HEK293 (cell line): ENCODE measurements around the gene FAM118A.

Experiments used
- YY2 ChIP-seq: fragments of 450-650 bp; formaldehyde crosslinking; IDR thresholded peaks from 2 replicates; pipeline ENCODE4 v1.5.1; 2016; ENCODE audit warnings: missing biosample characterization, missing genetic modification characterization
- ZNF133 ChIP-seq: fragments of 450-650 bp; formaldehyde crosslinking; IDR thresholded peaks from 2 replicates; pipeline ENCODE4 v1.5.1; 2016; ENCODE audit warnings: missing biosample characterization, missing genetic modification characterization
- ZNF274 ChIP-seq, 2 experiments: fragments of 200-500 bp in 1 of 2; fragments of 450-650 bp in 1 of 2; sonication (Bioruptor generic) in 1 of 2; formaldehyde crosslinking in 1 of 2; IDR thresholded peaks; 2 replicates each; pipeline versions ENCODE4 v1.5.1 to v1.6.1; 2014 to 2016; ENCODE audit warnings: borderline replicate concordance in 1 of 2, inconsistent platforms in 1 of 2, low read length in 1 of 2, missing biosample characterization in 1 of 2, missing genetic modification characterization in 1 of 2
- TF ChIP-seq, protein P1 (sequence below): fragments of 450-650 bp; formaldehyde crosslinking; IDR thresholded peaks from 2 replicates; pipeline ENCODE4 v1.5.1; 2016; ENCODE audit warnings: missing biosample characterization, missing genetic modification characterization
- TF ChIP-seq, protein P2 (sequence below): sonication (generic); formaldehyde crosslinking; IDR thresholded peaks from 2 replicates; pipeline ENCODE4 v1.8.1; 2022; ENCODE audit warnings: mild to moderate bottlenecking, moderate library complexity, missing genetic modification reagents
- TF ChIP-seq, protein P3 (sequence below): fragments of 450-650 bp; formaldehyde crosslinking; IDR thresholded peaks from 2 replicates; pipeline ENCODE4 v1.5.1; 2016; ENCODE audit warnings: missing biosample characterization, missing genetic modification characterization

DNA sequence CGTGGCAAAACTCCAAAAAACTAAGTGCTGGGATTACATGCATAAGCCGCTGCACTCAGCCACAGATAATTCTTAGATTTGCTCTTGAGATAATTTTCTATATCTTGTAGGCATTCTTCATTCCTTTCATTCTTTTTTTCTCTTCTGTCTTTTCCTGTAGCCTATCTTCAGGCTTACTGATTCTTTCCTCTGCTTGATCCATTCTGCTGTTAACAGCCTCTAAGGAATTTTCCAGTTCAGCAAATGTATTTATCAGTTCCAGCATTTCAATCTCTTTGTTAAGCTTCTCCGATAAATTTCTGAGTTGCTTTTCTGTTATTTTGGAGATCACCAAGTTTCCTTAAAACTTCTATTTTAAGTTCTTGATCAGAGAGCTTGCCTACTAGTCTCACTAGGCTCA, 57.0 kb downstream of the FAM118A start:
- TF ChIP-seq, protein P1, sequence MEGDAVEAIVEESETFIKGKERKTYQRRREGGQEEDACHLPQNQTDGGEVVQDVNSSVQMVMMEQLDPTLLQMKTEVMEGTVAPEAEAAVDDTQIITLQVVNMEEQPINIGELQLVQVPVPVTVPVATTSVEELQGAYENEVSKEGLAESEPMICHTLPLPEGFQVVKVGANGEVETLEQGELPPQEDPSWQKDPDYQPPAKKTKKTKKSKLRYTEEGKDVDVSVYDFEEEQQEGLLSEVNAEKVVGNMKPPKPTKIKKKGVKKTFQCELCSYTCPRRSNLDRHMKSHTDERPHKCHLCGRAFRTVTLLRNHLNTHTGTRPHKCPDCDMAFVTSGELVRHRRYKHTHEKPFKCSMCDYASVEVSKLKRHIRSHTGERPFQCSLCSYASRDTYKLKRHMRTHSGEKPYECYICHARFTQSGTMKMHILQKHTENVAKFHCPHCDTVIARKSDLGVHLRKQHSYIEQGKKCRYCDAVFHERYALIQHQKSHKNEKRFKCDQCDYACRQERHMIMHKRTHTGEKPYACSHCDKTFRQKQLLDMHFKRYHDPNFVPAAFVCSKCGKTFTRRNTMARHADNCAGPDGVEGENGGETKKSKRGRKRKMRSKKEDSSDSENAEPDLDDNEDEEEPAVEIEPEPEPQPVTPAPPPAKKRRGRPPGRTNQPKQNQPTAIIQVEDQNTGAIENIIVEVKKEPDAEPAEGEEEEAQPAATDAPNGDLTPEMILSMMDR (tag by site-specific recombination) = no peak
- no peak for TF ChIP-seq ZNF133 (tag by site-specific recombination)
- no peak for TF ChIP-seq YY2 (tag by site-specific recombination)
- TF ChIP-seq ZNF274 (IDR thresholded peaks at IDR 0.05; ENCODE audit: low read length) = no peak
- no peak for TF ChIP-seq ZNF274 (tag by site-specific recombination; IDR thresholded peaks at IDR 0.05; ENCODE audit: borderline replicate concordance)
- TF ChIP-seq, protein P2, sequence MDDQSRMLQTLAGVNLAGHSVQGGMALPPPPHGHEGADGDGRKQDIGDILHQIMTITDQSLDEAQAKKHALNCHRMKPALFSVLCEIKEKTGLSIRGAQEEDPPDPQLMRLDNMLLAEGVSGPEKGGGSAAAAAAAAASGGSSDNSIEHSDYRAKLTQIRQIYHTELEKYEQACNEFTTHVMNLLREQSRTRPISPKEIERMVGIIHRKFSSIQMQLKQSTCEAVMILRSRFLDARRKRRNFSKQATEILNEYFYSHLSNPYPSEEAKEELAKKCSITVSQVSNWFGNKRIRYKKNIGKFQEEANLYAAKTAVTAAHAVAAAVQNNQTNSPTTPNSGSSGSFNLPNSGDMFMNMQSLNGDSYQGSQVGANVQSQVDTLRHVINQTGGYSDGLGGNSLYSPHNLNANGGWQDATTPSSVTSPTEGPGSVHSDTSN = no peak
- TF ChIP-seq, protein P3, sequence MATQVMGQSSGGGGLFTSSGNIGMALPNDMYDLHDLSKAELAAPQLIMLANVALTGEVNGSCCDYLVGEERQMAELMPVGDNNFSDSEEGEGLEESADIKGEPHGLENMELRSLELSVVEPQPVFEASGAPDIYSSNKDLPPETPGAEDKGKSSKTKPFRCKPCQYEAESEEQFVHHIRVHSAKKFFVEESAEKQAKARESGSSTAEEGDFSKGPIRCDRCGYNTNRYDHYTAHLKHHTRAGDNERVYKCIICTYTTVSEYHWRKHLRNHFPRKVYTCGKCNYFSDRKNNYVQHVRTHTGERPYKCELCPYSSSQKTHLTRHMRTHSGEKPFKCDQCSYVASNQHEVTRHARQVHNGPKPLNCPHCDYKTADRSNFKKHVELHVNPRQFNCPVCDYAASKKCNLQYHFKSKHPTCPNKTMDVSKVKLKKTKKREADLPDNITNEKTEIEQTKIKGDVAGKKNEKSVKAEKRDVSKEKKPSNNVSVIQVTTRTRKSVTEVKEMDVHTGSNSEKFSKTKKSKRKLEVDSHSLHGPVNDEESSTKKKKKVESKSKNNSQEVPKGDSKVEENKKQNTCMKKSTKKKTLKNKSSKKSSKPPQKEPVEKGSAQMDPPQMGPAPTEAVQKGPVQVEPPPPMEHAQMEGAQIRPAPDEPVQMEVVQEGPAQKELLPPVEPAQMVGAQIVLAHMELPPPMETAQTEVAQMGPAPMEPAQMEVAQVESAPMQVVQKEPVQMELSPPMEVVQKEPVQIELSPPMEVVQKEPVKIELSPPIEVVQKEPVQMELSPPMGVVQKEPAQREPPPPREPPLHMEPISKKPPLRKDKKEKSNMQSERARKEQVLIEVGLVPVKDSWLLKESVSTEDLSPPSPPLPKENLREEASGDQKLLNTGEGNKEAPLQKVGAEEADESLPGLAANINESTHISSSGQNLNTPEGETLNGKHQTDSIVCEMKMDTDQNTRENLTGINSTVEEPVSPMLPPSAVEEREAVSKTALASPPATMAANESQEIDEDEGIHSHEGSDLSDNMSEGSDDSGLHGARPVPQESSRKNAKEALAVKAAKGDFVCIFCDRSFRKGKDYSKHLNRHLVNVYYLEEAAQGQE = no peak
